GM21723 (cell line): ENCODE measurements around the gene NTSR1.

Source experiments
- ATAC-seq: cut with Tn5 transposase; IDR thresholded peaks from one replicate; pipeline ENCODE4 v1.9.1; 2021; ENCODE audit warnings: mild to moderate bottlenecking, moderate library complexity; ENCODE audit not compliant: unreplicated experiment

NTSR1 gene

DNA sequence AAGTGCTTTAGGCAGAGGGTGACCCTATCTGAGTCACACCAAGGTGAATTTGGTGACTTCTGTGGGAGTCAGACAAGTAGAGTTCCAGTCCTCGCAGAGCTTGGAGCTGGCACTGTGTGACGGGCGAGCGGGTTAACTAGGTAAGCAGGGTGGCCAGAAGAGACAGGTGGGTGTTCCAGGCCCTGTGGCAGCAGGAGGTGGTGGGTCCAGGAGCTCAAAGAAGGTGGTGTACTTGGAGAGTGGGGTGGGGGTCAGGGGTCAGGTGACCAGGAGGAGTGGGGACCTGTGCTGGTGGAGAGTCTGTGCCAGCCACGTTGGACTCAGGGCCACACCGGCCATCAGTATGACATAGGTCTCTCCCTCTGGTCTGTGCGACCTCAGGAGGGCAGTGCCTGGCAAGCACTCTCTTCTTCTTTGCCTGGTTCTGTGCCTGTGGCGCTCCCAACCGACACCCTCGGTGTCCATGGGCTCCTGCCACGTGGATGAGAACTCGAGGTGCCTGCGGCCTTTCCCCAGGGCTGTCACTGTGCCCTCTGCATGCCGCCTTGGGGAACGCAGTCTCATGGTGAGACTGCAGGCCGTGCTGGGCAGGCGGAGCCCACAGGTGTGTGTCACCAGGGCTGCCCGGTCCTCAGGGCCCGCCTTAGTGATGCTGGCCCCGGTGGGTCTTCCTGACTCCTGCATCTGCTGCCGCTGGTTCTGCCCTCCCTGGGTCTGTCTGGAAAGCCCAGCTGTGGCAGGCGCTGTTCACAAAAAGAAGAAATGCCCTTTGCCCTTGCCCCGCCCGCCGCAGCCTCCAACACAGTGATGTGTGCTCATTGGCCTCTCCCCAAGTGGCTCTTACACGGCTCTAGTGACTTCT is 89.3 kb downstream of the NTSR1 start:
- no peak for ATAC-seq

GRCh38 chr20:62799036-62799435 is 90.4 kb downstream of the NTSR1 start:
- ATAC-seq = no peak

- ATAC-seq = no peak
Measured at GRCh38 chr20:62799459-62799858, 90.8 kb downstream of the NTSR1 start.

DNA sequence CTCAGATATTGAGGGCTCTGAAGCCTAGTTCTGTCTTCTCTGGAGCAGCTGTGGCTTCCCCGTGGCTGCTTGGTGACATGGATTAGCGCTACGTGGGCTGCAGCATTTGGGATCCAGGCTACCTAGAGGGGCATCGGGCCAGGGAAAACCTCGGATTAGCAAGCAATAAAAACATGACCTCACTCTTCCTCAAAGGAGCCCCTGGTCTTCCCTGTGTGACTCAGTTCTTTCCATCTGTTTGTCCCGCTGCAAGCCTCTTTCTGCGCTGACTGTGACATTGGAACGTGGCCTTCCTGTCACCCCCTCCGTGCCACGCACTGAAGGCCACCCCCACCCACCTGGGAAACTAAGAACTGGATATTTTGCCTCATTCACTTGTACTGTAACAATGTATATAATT is 91.2 kb downstream of the NTSR1 start:
- no peak for ATAC-seq

DNA sequence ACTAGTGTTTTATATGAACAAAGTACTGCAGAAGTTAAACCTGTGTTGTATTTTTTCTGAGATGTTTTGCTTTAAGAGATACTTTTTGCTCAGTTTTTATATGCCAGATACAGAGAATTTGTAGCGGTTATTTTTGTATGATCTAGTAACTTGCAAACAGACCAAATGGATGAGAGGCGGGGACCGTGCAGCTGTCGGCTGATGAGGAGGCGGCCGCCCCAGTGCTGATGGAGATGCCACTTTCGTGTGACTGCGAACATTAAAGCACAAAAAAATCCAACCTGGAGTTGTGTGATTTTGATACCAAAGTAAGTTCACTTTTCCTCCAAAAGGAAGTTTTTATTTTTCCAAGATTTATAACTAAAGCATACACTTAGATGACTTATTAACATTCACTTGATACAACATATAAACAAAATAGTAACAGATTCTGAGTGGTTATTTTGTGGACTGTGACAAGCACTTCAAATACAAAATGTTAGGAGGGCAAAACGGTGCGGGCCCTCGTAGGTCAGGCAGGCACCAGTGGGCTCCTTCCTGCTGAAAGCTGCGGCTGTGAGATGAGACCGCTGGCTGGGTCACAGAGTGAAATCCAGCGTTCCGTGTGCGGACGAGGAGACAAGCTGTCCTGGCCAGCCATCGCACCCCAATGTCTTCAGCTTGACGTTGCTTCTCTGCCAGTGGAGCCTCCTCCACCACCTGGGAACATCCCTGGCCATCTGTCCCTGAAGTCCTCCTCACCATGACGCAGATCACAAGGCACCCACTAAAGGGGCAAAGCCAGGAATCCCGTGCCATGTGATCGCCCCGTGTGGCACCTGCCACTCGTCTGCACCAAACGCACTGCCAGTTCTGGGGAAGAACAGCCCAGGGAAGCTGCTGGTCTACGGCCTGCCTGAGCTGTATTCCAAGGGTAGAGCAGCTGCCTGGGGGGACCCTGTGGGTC is 92.0 kb downstream of the NTSR1 start:
- ATAC-seq = no peak

DNA sequence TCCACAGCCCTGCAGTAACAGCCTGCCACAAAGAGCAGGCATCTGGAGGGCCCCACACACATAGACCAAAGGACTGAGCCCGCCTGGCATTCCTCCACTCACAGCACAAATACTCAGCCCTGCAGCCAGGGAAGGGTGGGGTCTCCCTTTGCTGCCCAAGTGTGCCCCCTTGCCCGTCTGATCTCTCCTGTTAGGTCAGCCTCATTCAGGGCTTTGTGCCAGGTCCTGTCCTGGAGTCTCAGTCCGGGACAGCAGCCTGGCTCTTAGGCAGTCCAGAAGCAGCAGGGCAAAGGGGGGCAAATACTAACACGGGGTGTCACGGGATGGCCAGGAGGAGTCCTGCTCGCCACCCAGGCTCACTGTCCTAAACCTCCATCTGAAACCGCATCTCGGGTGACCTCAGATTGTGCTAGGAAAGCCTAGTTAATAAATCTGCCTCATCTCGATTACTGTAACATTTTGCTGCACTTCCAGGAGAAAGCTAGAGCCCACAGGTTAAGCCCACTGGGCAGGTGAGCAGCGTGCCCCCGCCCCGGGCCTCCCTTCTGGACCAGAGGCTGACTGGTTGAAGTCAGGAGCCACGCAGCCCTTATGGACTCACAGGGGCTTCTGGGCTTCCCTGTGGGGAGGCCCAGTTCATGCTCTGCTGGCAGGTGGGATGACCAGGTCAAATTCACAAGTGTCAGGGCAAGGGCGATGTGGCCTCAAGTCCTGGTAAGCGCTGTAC is 92.8 kb downstream of the NTSR1 start:
- ATAC-seq = no peak

DNA sequence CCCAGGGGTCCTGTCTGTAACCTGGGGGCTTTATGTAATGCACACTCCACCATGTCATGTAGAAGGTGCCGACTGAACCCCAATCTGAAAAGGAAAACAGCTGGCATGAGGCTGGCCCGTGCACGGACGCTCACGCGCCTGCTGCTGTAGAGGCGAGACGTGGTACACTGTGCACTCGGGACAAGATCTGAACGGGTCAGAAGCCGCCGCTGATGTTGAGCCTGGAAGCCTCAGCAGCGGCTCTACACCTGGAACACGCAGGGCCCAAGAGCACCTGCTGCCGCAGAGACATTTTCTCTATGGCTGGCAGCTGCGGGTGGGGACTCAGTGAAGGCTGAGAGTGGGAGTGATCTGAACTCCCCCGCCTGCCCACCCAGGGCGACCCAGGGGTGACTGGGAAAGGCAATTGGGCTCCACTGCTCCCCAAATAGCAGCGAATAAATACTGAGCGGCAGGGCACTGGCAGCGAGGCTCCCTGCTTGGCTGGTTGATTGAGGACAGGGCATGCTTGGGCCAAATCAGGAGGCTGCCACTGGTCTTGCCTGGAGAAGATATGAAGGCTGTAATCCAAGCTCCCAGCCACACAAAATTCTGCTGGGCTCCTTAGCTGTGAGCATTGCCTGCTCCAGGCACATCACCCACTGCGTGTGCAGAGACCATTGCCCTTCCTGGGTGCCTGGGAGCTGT is 93.5 kb downstream of the NTSR1 start:
- ATAC-seq = no peak

- ATAC-seq = no peak
Measured at GRCh38 chr20:62804021-62804626, 95.5 kb downstream of the NTSR1 start.

DNA sequence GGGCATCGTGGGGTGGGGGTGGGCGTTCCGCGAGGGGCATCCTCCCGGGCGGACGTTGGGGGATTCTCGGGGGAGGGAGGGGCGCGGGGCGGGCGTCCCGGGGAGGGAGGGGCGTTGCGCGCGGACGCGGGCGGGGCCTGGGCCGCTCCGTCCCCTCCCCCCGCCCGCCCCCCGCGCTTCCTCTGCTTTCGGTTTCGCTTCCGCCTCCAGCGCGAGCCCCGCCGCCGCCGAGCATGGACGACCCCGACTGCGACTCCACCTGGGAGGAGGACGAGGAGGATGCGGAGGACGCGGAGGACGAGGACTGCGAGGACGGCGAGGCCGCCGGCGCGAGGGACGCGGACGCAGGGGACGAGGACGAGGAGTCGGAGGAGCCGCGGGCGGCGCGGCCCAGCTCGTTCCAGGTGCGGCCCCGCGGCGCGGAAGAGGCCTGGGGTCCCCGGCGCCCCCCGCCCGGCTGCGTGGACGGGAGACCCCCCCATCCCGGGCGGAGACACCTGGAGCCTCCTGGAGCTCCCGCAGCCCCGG is 96.1 kb downstream of the NTSR1 start, which contains the start of gene OGFR:
OGFR (plus strand) TSS at position 209 of the 528 bp plus-strand sequence; CDS start at position 234, 25 bp downstream.
- peak; percentile 50 for ATAC-seq

GRCh38 chr20:62805155-62805710 is 96.6 kb downstream of the NTSR1 start:
- peak; percentile 27 for ATAC-seq

- peak; percentile 4 for ATAC-seq
Measured at GRCh38 chr20:62805711-62806382, 97.2 kb downstream of the NTSR1 start.

GRCh38 chr20:62806383-62807050 is 97.9 kb downstream of the NTSR1 start:
- ATAC-seq = no peak

GRCh38 chr20:62807444-62808210 is 99.0 kb downstream of the NTSR1 start:
- no peak for ATAC-seq

DNA sequence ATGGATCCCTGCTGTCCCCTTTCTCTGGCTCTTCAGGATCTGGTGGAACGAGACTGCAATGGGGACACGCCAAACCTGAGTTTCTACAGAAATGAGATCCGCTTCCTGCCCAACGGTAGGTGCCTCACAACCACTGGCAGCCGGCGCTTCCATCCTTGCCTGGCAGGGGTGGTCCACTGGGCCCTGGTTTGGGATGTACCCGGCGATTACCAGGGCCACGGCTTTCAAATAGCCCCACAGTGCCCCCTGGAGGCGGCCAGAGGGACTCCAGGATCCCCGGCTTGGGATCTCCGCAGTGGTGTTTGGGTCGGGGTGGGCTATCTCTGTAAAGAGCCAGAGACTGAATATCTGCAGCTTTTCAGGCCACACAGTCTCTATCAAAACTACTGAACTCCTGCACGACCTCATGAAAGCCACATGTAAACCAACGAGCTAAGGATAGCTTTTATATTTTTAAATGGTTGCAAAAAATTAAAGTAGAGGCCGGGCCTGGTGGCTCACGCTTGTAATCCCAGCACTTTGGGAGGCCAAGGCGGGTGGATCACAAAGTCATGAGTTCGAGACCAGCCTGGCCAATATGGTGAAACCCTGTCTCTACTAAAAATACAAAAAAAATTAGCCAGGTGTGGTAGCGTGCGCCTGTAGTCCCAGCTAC is 99.7 kb downstream of the NTSR1 start:
- no peak for ATAC-seq

GRCh38 chr20:62809530-62810428 is 101.1 kb downstream of the NTSR1 start:
- ATAC-seq = no peak

DNA sequence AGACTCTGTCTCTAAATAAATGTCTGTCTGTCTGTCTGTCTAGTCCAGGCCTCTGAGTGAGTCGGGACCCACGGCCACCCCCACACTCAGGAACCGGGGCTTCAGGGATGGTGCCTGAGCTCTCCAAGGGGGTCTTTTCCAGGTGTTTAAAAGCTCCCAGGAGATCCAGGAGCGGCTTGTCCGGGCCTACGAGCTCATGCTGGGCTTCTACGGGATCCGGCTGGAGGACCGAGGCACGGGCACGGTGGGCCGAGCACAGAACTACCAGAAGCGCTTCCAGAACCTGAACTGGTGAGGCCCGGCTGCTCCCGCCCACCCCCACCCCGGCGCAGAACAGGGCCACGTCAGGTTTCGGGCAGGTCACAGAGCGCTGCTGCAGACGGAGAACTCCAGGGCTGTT is 102.7 kb downstream of the NTSR1 start:
- ATAC-seq = no peak
